Heart right ventricle (tissue), 16 donors: Measurements from ENCODE around the gene RPL27. TPM values are rescaled to one million over a fixed set of nuclear protein-coding genes. Genes with fewer than 3 reads are reported as not detected.

ENCODE experiments used
- ATAC-seq, 8 donors: fragments of 200-7000 bp; cut with Tn5 transposase; one replicate each; pipeline ENCODE4 v1.9.1; 2020; ENCODE audit warnings: mild to moderate bottlenecking in 8 of 8, moderate library complexity in 8 of 8, moderate number of reproducible peaks in 1 of 8
- DNase-seq, 2 donors: peaks; one replicate each; pipeline ENCODE4 v3.0.0-alpha.2; 2020
- H3K27ac ChIP-seq, 10 donors: fragments of 200-600 bp; sonication (generic) in 2 of 10; one replicate each; pipeline versions ENCODE4 v1.5.0 to v1.8.0; 2020 to 2022; ENCODE audit warnings: mild to moderate bottlenecking in 3 of 10
- H3K27me3 ChIP-seq, 7 donors: fragments of 200-600 bp; one replicate each; pipeline ENCODE4 v1.8.0; 2021 to 2022; ENCODE audit warnings: mild to moderate bottlenecking in 2 of 7
- H3K36me3 ChIP-seq, 9 donors: fragments of 200-600 bp; sonication (generic) in 1 of 9; one replicate each; pipeline versions ENCODE4 v1.5.0 to v1.8.0; 2020 to 2022; ENCODE audit warnings: mild to moderate bottlenecking in 2 of 9
- H3K4me1 ChIP-seq, 9 donors: fragments of 200-600 bp; sonication (generic) in 1 of 9; one replicate each; pipeline versions ENCODE4 v1.5.0 to v1.8.0; 2020 to 2022; ENCODE audit warnings: mild to moderate bottlenecking in 4 of 9
- H3K4me3 ChIP-seq, 10 donors: fragments of 200-600 bp; sonication (generic) in 2 of 10; one replicate each; pipeline versions ENCODE4 v1.5.0 to v1.8.0; 2020 to 2022; ENCODE audit warnings: mild to moderate bottlenecking in 7 of 10, moderate library complexity in 2 of 10
- H3K9me3 ChIP-seq, 11 donors: fragments of 200-600 bp in 10 of 11; sonication (generic) in 2 of 11; one replicate each; pipeline versions ENCODE4 v1.5.0 to v1.8.0; 2013 to 2022; ENCODE audit warnings: mild to moderate bottlenecking in 2 of 11, control low read depth in 1 of 11, moderate library complexity in 1 of 11
- CTCF ChIP-seq, 9 donors: fragments of 200-600 bp; sonication (generic) in 2 of 9; IDR thresholded peaks; one replicate each; pipeline versions ENCODE4 v1.5.0 to v1.8.0; 2021 to 2022; ENCODE audit warnings: antibody characterized with exemption in 9 of 9, mild to moderate bottlenecking in 5 of 9, moderate library complexity in 1 of 9
- WGBS, 2 donors: extraction: QIAGEN DNeasy Blood & Tissue Kit; methylation state at CpG; one replicate each; pipeline ENCODE4 v1.1.7; 2013; ENCODE audit warnings: inconsistent platforms in 1 of 2; 5-methylcytosine and 5-hydroxymethylcytosine counted together
- intact Hi-C, 10 donors: fragments of 100-400 bp; cut with DNase I; formaldehyde crosslinking; loops; one replicate each; pipeline versions ENCODE4 v1.11.1 to v1.14.2; 2022
- polyA plus RNA-seq, 2 donors: library from polyadenylated mRNA; stranded (reverse); fragments of 200-250 nt; gene quantifications; one replicate each; pipeline ENCODE4 v1.2.3, GENCODE V29; 2013
- total RNA-seq, 10 donors: library from RNA; stranded (reverse); fragmentation: NEBNext Ultra II Directional in 3 of 10; extraction: Animal tissue kit (Norgen Biotek cat#: 25700) in 3 of 10; gene quantifications; one replicate each; pipeline versions ENCODE4 v1.2.1 to v1.2.4, GENCODE V29; 2021 to 2023
- donor health status: Arrhythmogenic right ventricular cardiomyopathy.
- donor health status: ischemic (EF 13 %, LVEDD 7.1; RV severe dilation, severe dysfunction).
- donor health status: healthy with polysubstance abuse.
- donor health status: DM: no; HTN: yes; CAD: no.
- donor health status: DM: no; HTN: no; CAD: no.
- donor health status: ischemic (EF 25% LVEDD 6.9; RV normal size, moderate dysfunction).
- donor health status: ischemic (EF 25% LVEDD 5.7; RV mildly dilated, moderate dysfunction).
- donor health status: healthy.
- donor health status: DM: yes; HTN: yes; CAD: no.
- donor health status: Ischemic cardiomyopathy.
- donor health status: ischemic (EF 35%, LVEDD 5.7; RV mildly dilated, moderate dysfunction).
- donor health status: nonischemic (EF 11% LVEDD 7.7; RV severe dilation, severe dysfunction).
- donor health status: DM: yes; HTN: yes; CAD: no.
- donor health status: PGD.
- donor health status: ischemic (EF 29% LVEDD 5.4; RV normal size, mild dysfunction).
- donor health status: nonischemic (EF 23%, LVEDD 6.1; RV moderate dilation, normal function).

Gene RPL27
- total and polyA plus RNA-seq, 12 donors = 388 to 2,790 (median 583) TPM

GRCh38 chr17:43042025-43042628 is 43.9 kb downstream of the RPL27 start:
- no peak overlapping the region for H3K4me3 ChIP-seq
- H3K27me3 ChIP-seq = no peaks in the 10 kb centered on the region
- DNase-seq = no peak
- no peaks in the 10 kb centered on the region for H3K4me1 ChIP-seq
- H3K9me3 ChIP-seq = no peaks in the 10 kb centered on the region
- H3K27ac ChIP-seq = no peak overlapping the region
- TF ChIP-seq CTCF (IDR thresholded peaks at IDR 0.05) = no peak
- ATAC-seq = no peak
- 70 to 72% methylated on average over 5 of the region's 5 CpGs for WGBS, 2 donors
- H3K36me3 ChIP-seq = peaks cover 0 to 13% (median 0%) of the 10 kb centered on the region in 9 donors
- intact Hi-C loops = no loop called here

DNA sequence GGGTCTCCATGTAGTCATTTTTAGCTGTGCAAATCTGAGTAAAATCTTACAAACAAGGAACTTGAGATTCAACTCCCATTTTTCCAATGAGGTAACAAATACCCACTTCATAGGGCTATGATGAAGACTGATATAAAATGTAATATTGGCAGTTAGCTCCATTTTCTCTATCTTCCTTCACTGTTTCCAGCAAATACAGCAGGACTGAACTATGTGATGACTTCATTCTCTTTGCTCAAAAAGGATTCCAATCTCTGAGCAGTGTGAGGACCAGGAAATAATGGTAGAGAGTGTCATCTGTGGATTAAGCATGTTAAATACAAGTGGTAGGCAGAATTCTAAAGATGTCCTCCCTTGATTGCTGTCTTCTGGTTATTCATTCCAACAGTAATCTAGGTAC is 45.1 kb downstream of the RPL27 start:
- DNase-seq = no peak
- Histone ChIP-seq H3K9me3 (no peaks in the 10 kb centered on the region), H3K4me3 (no peak overlapping the region), H3K27me3 (no peaks in the 10 kb centered on the region), H3K4me1 (no peaks in the 10 kb centered on the region), H3K36me3 (peaks cover 0 to 16% (median 0%) of the 10 kb centered on the region in 9 donors), H3K27ac (no peak overlapping the region)
- ATAC-seq = no peak
- intact Hi-C loops = no loop called here
- TF ChIP-seq CTCF (IDR thresholded peaks at IDR 0.05) = no peak

- no peak overlapping the region for H3K4me3 ChIP-seq
- no peak for DNase-seq
- no peaks in the 10 kb centered on the region for H3K27me3 ChIP-seq
- WGBS, 2 donors = 93 to 95% methylated on average over 4 of the region's 4 CpGs
- ATAC-seq = no peak
- no peak for TF ChIP-seq CTCF (IDR thresholded peaks at IDR 0.05)
- H3K36me3 ChIP-seq = peaks cover 0 to 19% (median 0%) of the 10 kb centered on the region in 9 donors
- no peak overlapping the region for H3K27ac ChIP-seq
- H3K4me1 ChIP-seq = no peaks in the 10 kb centered on the region
- intact Hi-C loops = no loop called here
- H3K9me3 ChIP-seq = no peaks in the 10 kb centered on the region
Observed at GRCh38 chr17:43044024-43044423, 45.8 kb downstream of the RPL27 start.

GRCh38 chr17:43051969-43052368 is 53.8 kb downstream of the RPL27 start:
- Histone ChIP-seq H3K36me3 (peaks cover 0 to 57% (median 0%) of the 10 kb centered on the region in 9 donors), H3K27me3 (no peaks in the 10 kb centered on the region), H3K4me1 (no peaks in the 10 kb centered on the region), H3K9me3 (no peaks in the 10 kb centered on the region), H3K27ac (no peak overlapping the region), H3K4me3 (no peak overlapping the region)
- intact Hi-C loops = no loop called here
- DNase-seq (no peak), ATAC-seq (no peak)
- TF ChIP-seq CTCF (IDR thresholded peaks at IDR 0.05) = no peak
- 96 to 100% methylated on average over 1 of the region's 1 CpG for WGBS, 2 donors

Other genes with a start within 250 kb of the RPL27 start
- 10 to 100 TPM; 32.1 to 54.8 (median 38.2) TPM for gene RAMP2, start 237.2 kb upstream of the RPL27 start, total RNA-seq
- gene RAMP2, start 237.2 kb upstream of the RPL27 start, polyA plus RNA-seq = 100 to 1,000 TPM in 1 of 2 donors, 10 to 100 TPM in 1; 46.4 to 105 TPM
- 10 to 100 TPM; 33.3 to 47.4 (median 37.3) TPM for gene VPS25, start 225.0 kb upstream of the RPL27 start, total RNA-seq
- 10 to 100 TPM; 28.0 to 80.9 TPM for gene VPS25, start 225.0 kb upstream of the RPL27 start, polyA plus RNA-seq
- gene WNK4, start 217.8 kb upstream of the RPL27 start, total RNA-seq = under 1 TPM in 1 of 10 donors, not detected in 9; 0.14 TPM
- gene WNK4, start 217.8 kb upstream of the RPL27 start, polyA plus RNA-seq = under 1 TPM; 0.03 to 0.07 TPM
- gene COA3, start 199.7 kb upstream of the RPL27 start, total RNA-seq = 10 to 100 TPM; 56.1 to 85.7 (median 72.1) TPM
- gene COA3, start 199.7 kb upstream of the RPL27 start, polyA plus RNA-seq = 100 to 1,000 TPM in 1 of 2 donors, 10 to 100 TPM in 1; 91.2 to 142 TPM
- gene CNTD1, start 199.6 kb upstream of the RPL27 start, total RNA-seq = under 1 TPM in 3 of 10 donors, not detected in 7; 0.11 to 0.42 (median 0.39) TPM
- under 1 TPM; 0.20 to 0.29 TPM for gene CNTD1, start 199.6 kb upstream of the RPL27 start, polyA plus RNA-seq
- 10 to 100 TPM; 71.1 to 87.8 (median 78.3) TPM for gene BECN1, start 174.1 kb upstream of the RPL27 start, total RNA-seq
- 10 to 100 TPM; 25.2 to 54.8 TPM for gene BECN1, start 174.1 kb upstream of the RPL27 start, polyA plus RNA-seq
- 10 to 100 TPM; 52.1 to 87.4 (median 70.3) TPM for gene PSME3, start 165.0 kb upstream of the RPL27 start, total RNA-seq
- 100 to 1,000 TPM in 1 of 2 donors, 10 to 100 TPM in 1; 26.0 to 103 TPM for gene PSME3, start 165.0 kb upstream of the RPL27 start, polyA plus RNA-seq
- gene AOC2, start 153.8 kb upstream of the RPL27 start, total RNA-seq = under 1 TPM; 0.14 to 0.72 (median 0.45) TPM
- gene AOC2, start 153.8 kb upstream of the RPL27 start, polyA plus RNA-seq = under 1 TPM; 0.51 to 0.54 TPM
- 10 to 100 TPM in 5 of 10 donors, 1 to 10 TPM in 5; 4.7 to 19.0 (median 10.4) TPM for gene AOC3, start 147.2 kb upstream of the RPL27 start, total RNA-seq
- 10 to 100 TPM; 16.0 to 18.0 TPM for gene AOC3, start 147.2 kb upstream of the RPL27 start, polyA plus RNA-seq
- not detected for gene G6PC1, start 97.6 kb upstream of the RPL27 start, total RNA-seq
- not detected for gene G6PC1, start 97.6 kb upstream of the RPL27 start, polyA plus RNA-seq
- 10 to 100 TPM; 20.0 to 34.7 (median 28.9) TPM for gene AARSD1, start 34.0 kb upstream of the RPL27 start, total RNA-seq
- gene AARSD1, start 34.0 kb upstream of the RPL27 start, polyA plus RNA-seq = 100 to 1,000 TPM in 1 of 2 donors, 10 to 100 TPM in 1; 55.8 to 125 TPM
- 10 to 100 TPM; 35.0 to 58.8 (median 40.5) TPM for gene PTGES3L, start 18.3 kb upstream of the RPL27 start, total RNA-seq
- 10 to 100 TPM; 33.9 to 45.3 TPM for gene PTGES3L, start 18.3 kb upstream of the RPL27 start, polyA plus RNA-seq
- gene RUNDC1, start 17.9 kb upstream of the RPL27 start, total RNA-seq = 10 to 100 TPM in 9 of 10 donors, 1 to 10 TPM in 1; 7.5 to 21.0 (median 11.6) TPM
- 10 to 100 TPM in 1 of 2 donors, 1 to 10 TPM in 1; 5.6 to 10.2 TPM for gene RUNDC1, start 17.9 kb upstream of the RPL27 start, polyA plus RNA-seq
- 10 to 100 TPM in 6 of 10 donors, 1 to 10 TPM in 4; 7.0 to 61.6 (median 13.2) TPM for gene IFI35, start 8.4 kb downstream of the RPL27 start, total RNA-seq
- gene IFI35, start 8.4 kb downstream of the RPL27 start, polyA plus RNA-seq = 10 to 100 TPM; 13.0 to 26.0 TPM
- 10 to 100 TPM; 48.5 to 99.2 (median 70.8) TPM for gene VAT1, start 24.0 kb downstream of the RPL27 start, total RNA-seq
- 10 to 100 TPM; 54.6 to 66.5 TPM for gene VAT1, start 24.0 kb downstream of the RPL27 start, polyA plus RNA-seq
- 1 to 10 TPM in 1 of 10 donors, under 1 TPM in 9; 0.16 to 2.3 (median 0.51) TPM for gene RND2, start 26.8 kb downstream of the RPL27 start, total RNA-seq
- under 1 TPM; 0.14 to 0.95 TPM for gene RND2, start 26.8 kb downstream of the RPL27 start, polyA plus RNA-seq
- 10 to 100 TPM in 3 of 10 donors, 1 to 10 TPM in 7; 4.1 to 12.0 (median 8.2) TPM for gene BRCA1, start 126.9 kb downstream of the RPL27 start, total RNA-seq
- 1 to 10 TPM; 2.2 to 3.1 TPM for gene BRCA1, start 126.9 kb downstream of the RPL27 start, polyA plus RNA-seq
- 100 to 1,000 TPM in 7 of 10 donors, 10 to 100 TPM in 3; 80.3 to 120 (median 107) TPM for gene NBR1, start 172.8 kb downstream of the RPL27 start, total RNA-seq
- gene NBR1, start 172.8 kb downstream of the RPL27 start, polyA plus RNA-seq = 10 to 100 TPM; 28.5 to 39.9 TPM
- gene TMEM106A, start 213.5 kb downstream of the RPL27 start, total RNA-seq = 10 to 100 TPM in 1 of 10 donors, 1 to 10 TPM in 9; 1.9 to 10.4 (median 2.7) TPM
- gene TMEM106A, start 213.5 kb downstream of the RPL27 start, polyA plus RNA-seq = 1 to 10 TPM; 1.1 to 3.2 TPM
- not detected for gene CCDC200, start 230.2 kb downstream of the RPL27 start, total RNA-seq
- gene CCDC200, start 230.2 kb downstream of the RPL27 start, polyA plus RNA-seq = not detected
- gene RNU2-1, start 235.6 kb downstream of the RPL27 start, total RNA-seq = 1,000 to 10,000 TPM in 8 of 10 donors, 100 to 1,000 TPM in 2; 802 to 4,475 (median 3,039) TPM
- gene RNU2-1, start 235.6 kb downstream of the RPL27 start, polyA plus RNA-seq = not detected